SK-N-SH (cell line): Measurements from ENCODE around the gene SRR. TPM values are rescaled to one million over a fixed set of nuclear protein-coding genes. Genes with fewer than 3 reads are reported as not detected.

Source experiments
- CTCF ChIA-PET: fragments of 300-600, 350-600 bp; formaldehyde crosslinking; extraction: SDS; loops from one replicate; lab custom pipeline; 2021; lab: Yijun Ruan, JAX
- POLR2A ChIA-PET: fragments of 350-600 bp; sonication (Branson Sonifier 250); formaldehyde crosslinking; extraction: SDS; loops from one replicate; lab custom pipeline; 2020; ENCODE audit warnings: antibody characterized with exemption, inconsistent platforms; lab: Yijun Ruan, JAX
- DNase-seq: peaks from one replicate; pipeline ENCODE4 v3.0.0; 2012
- H2AFZ ChIP-seq: fragments of 200-600 bp; sonication (generic); 2 replicates; pipeline ENCODE4 v1.8.1; 2016; ENCODE audit warnings: antibody characterized with exemption, mild to moderate bottlenecking, low read depth
- H3F3A ChIP-seq: fragments of 200-600 bp; sonication (generic); replicated peaks from 2 replicates; pipeline ENCODE3; 2016; ENCODE audit warnings: antibody characterized with exemption, mild to moderate bottlenecking; ENCODE audit not compliant: insufficient read depth
- H3K27ac ChIP-seq, 2 experiments: fragments of 200-500 bp in 1 of 2; fragments of 200-600 bp in 1 of 2; sonication (Bioruptor generic) in 1 of 2; sonication (generic), shearing (Covaris generic) in 1 of 2; 2 replicates each; pipeline versions ENCODE4 v1.5.1 to v1.6.1; 2014 to 2016; ENCODE audit warnings: low read depth in 2 of 2, inconsistent platforms in 1 of 2, low read length in 1 of 2, mild to moderate bottlenecking in 1 of 2, mixed read lengths in 1 of 2
- H3K27me3 ChIP-seq: fragments of 200-600 bp; sonication (generic), shearing (Covaris generic); 2 replicates; pipeline ENCODE4 v1.6.1; 2016; ENCODE audit warnings: mixed run types; ENCODE audit not compliant: insufficient read depth
- H3K36me3 ChIP-seq, 2 experiments: fragments of 200-500 bp in 1 of 2; fragments of 200-600 bp in 1 of 2; sonication (Bioruptor generic) in 1 of 2; sonication (generic) in 1 of 2; replicated peaks in 1 of 2; 2 replicates each; pipeline versions ENCODE3 to v1.5.1; 2014 to 2016; ENCODE audit warnings: low read length in 1 of 2, mild to moderate bottlenecking in 1 of 2; ENCODE audit not compliant: insufficient read depth in 2 of 2, control insufficient read depth in 1 of 2
- H3K4me1 ChIP-seq, 2 experiments: fragments of 200-500 bp in 1 of 2; fragments of 200-600 bp in 1 of 2; sonication (Bioruptor generic) in 1 of 2; sonication (generic), shearing (Covaris generic) in 1 of 2; 2 replicates each; pipeline versions ENCODE4 v1.5.1 to v1.6.1; 2014 to 2016; ENCODE audit warnings: low read depth in 1 of 2, low read length in 1 of 2, mixed run types in 1 of 2; ENCODE audit not compliant: insufficient read depth in 2 of 2, control insufficient read depth in 1 of 2
- H3K4me2 ChIP-seq: fragments of 200-600 bp; sonication (generic), shearing (Covaris generic); 2 replicates; pipeline ENCODE4 v1.6.1; 2017; ENCODE audit warnings: mixed run types
- H3K4me3 ChIP-seq, 2 experiments: fragments of 200-500 bp in 1 of 2; fragments of 200-600 bp in 1 of 2; sonication (Bioruptor generic) in 1 of 2; sonication (generic), shearing (Covaris generic) in 1 of 2; 2 replicates each; pipeline versions ENCODE4 v1.5.1 to v1.8.1; 2014 to 2016; ENCODE audit warnings: low read depth in 2 of 2, inconsistent platforms in 1 of 2, low read length in 1 of 2, mild to moderate bottlenecking in 1 of 2, mixed read lengths in 1 of 2, moderate library complexity in 1 of 2
- H3K79me2 ChIP-seq: fragments of 200-600 bp; sonication (generic); 2 replicates; pipeline ENCODE4 v1.8.1; 2017; ENCODE audit warnings: mild to moderate bottlenecking; ENCODE audit not compliant: insufficient read depth
- H3K9ac ChIP-seq: fragments of 200-600 bp; sonication (generic); 2 replicates; pipeline ENCODE4 v1.6.1; 2017; ENCODE audit warnings: mixed run types
- H3K9me2 ChIP-seq: fragments of 200-600 bp; sonication (generic); 2 replicates; pipeline ENCODE4 v1.6.1; 2017; ENCODE audit warnings: mixed run types
- H3K9me3 ChIP-seq: fragments of 200-600 bp; sonication (generic); 2 replicates; pipeline ENCODE4 v1.6.1; 2017; ENCODE audit warnings: mixed run types, mild to moderate bottlenecking, moderate library complexity
- H4K20me1 ChIP-seq: fragments of 200-600 bp; sonication (generic); 2 replicates; pipeline ENCODE4 v1.6.1; 2017; ENCODE audit warnings: mild to moderate bottlenecking, mixed run types; ENCODE audit not compliant: insufficient read depth
- FOSL2 ChIP-seq: IDR thresholded peaks from 2 replicates; pipeline ENCODE4 v1.4.0; 2012; ENCODE audit warnings: low read depth, mild to moderate bottlenecking, moderate library complexity, borderline replicate concordance
- GABPA ChIP-seq: IDR thresholded peaks from 2 replicates; pipeline ENCODE4 v1.4.0; 2012; ENCODE audit warnings: low read depth, mild to moderate bottlenecking
- GATA2 ChIP-seq: sonication (generic); formaldehyde crosslinking; IDR thresholded peaks from 2 replicates; pipeline ENCODE4 v1.5.0; 2020; ENCODE audit warnings: mild to moderate bottlenecking, missing genetic modification reagents
- MAX ChIP-seq: IDR thresholded peaks from 2 replicates; pipeline ENCODE4 v1.4.0; 2012; ENCODE audit warnings: low read depth
- MEF2A ChIP-seq: IDR thresholded peaks from 2 replicates; pipeline ENCODE4 v1.4.0; 2012; ENCODE audit warnings: low read depth, borderline replicate concordance
- MXI1 ChIP-seq: IDR thresholded peaks from 2 replicates; pipeline ENCODE4 v1.6.1; 2012; ENCODE audit warnings: mild to moderate bottlenecking, low read depth, low read length, improper control_type of control experiment
- NFIC ChIP-seq: IDR thresholded peaks from 2 replicates; pipeline ENCODE4 v1.4.0; 2012; ENCODE audit warnings: borderline replicate concordance
- NRF1 ChIP-seq: IDR thresholded peaks from 2 replicates; pipeline ENCODE4 v1.6.1; 2012; ENCODE audit warnings: low read depth, mild to moderate bottlenecking, low read length
- POLR2AphosphoS5 ChIP-seq: IDR thresholded peaks from 2 replicates; pipeline ENCODE4 v1.6.1; 2012; ENCODE audit warnings: low read depth, low read length
- RAD21 ChIP-seq: IDR thresholded peaks from 2 replicates; pipeline ENCODE4 v1.6.1; 2012; ENCODE audit warnings: mild to moderate bottlenecking, low read length
- RCOR1 ChIP-seq: fragments of 150-350 bp; IDR thresholded peaks from 2 replicates; pipeline ENCODE4 v1.6.1; 2017; ENCODE audit warnings: antibody characterized with exemption, low read length
- RFX5 ChIP-seq: IDR thresholded peaks from 2 replicates; pipeline ENCODE4 v1.6.1; 2012; ENCODE audit warnings: mild to moderate bottlenecking, improper control_type of control experiment, low read length
- RXRA ChIP-seq: IDR thresholded peaks from 2 replicates; pipeline ENCODE4 v1.4.0; 2012; ENCODE audit warnings: low read depth, mild to moderate bottlenecking, borderline replicate concordance
- SMC3 ChIP-seq: IDR thresholded peaks from 2 replicates; pipeline ENCODE4 v1.6.1; 2012; ENCODE audit warnings: low read depth, low read length, improper control_type of control experiment
- TAF1 ChIP-seq: IDR thresholded peaks from 2 replicates; pipeline ENCODE4 v1.6.1; 2012; ENCODE audit warnings: low read depth, mild to moderate bottlenecking, low read length, moderate library complexity, borderline replicate concordance
- TCF12 ChIP-seq: IDR thresholded peaks from 2 replicates; pipeline ENCODE4 v1.4.0; 2012
- YY1 ChIP-seq: IDR thresholded peaks from 2 replicates; pipeline ENCODE4 v1.4.0; 2012; ENCODE audit warnings: low read depth, mild to moderate bottlenecking
- ZBTB33 ChIP-seq: IDR thresholded peaks from 2 replicates; pipeline ENCODE4 v1.4.0; 2012; ENCODE audit warnings: low read depth, borderline replicate concordance
- WGBS: methylation state at CpG from one replicate; pipeline ENCODE4 v1.1.6; 2017; ENCODE audit warnings: low lambda C conversion rate; 5-methylcytosine and 5-hydroxymethylcytosine counted together
- polyA plus RNA-seq, 3 experiments: library from polyadenylated mRNA; depleted of rRNA; stranded (reverse); fragments of >200 nt; gene quantifications; 2 replicates each; pipeline ENCODE4 v1.2.3, GENCODE V29; 2012
- TF ChIP-seq, protein P1 (sequence below): fragments of 150-350 bp; IDR thresholded peaks from 2 replicates; pipeline ENCODE4 v1.6.1; 2017; ENCODE audit warnings: antibody characterized with exemption, low read length, low read depth, borderline replicate concordance

The SRR gene
- polyA plus RNA-seq, 1 of the 3 experiments (the other 2 are of a cell fraction): 18.5 TPM

DNA sequence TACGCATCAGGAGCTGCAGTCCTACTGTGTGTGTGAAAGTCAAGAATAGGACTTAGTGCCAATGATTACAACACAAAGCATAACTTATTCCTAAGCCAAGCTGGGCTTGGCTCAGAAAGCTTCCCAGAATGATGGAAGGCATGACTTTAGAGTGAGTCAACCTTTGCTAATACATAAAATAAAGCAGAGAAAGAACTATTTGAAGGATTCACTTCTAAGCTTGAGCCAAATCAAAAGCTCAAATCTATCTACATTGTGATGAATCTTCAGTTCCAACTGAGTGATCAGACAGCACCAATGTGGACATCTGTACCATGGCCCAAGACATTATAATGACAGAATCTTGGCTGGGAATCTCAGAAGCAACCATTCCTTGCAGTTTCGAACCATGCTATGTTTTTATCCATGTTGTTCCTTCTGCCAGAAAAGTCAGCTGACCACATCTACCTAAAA lies 41.6 kb upstream of the SRR start (continued):
- TF ChIP-seq MAX (no peak; the same call in 1 of the 2 replicates), POLR2AphosphoS5 (peak; percentile 46; the same call in 1 of the 2 replicates), RAD21 (no peak), SMC3 (no peak), RXRA (no peak), TCF12 (peak; percentile 75), RCOR1 (no peak), GATA2 (CRISPR knock-in tag) (no peak), NFIC (peak; percentile 78), NRF1 (no peak)
- TF ChIP-seq, protein P1, sequence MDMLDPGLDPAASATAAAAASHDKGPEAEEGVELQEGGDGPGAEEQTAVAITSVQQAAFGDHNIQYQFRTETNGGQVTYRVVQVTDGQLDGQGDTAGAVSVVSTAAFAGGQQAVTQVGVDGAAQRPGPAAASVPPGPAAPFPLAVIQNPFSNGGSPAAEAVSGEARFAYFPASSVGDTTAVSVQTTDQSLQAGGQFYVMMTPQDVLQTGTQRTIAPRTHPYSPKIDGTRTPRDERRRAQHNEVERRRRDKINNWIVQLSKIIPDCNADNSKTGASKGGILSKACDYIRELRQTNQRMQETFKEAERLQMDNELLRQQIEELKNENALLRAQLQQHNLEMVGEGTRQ: no peak

- Histone ChIP-seq H3K4me1 (peaks cover 2 to 23% of the 10 kb centered on the region in 2 experiments; a peak in 3 of 4 replicates), H3K36me3 (peaks cover 12% of the 10 kb centered on the region in 2 experiments), H2AFZ (no peak overlapping the region), H3K79me2 (peaks cover 50% of the 10 kb centered on the region), H3K9me2 (no peaks in the 10 kb centered on the region), H4K20me1 (peaks cover 3% of the 10 kb centered on the region; the same call in 1 of the 2 replicates), H3F3A (peaks cover 28% of the 10 kb centered on the region), H3K9me3 (no peaks in the 10 kb centered on the region), H3K4me3 (no peak overlapping the region), H3K27me3 (no peaks in the 10 kb centered on the region), H3K9ac (peak overlapping the region; percentile 8; the same call in 1 of the 2 replicates), H3K27ac (peak overlapping the region in 1 of 2 experiments; percentile 82; a peak in 3 of 4 replicates), H3K4me2 (peak overlapping the region; percentile 22; the same call in 1 of the 2 replicates)
- ChIA-PET CTCF (interaction anchor here (1.2 to 3.3 kb wide), 5 partner anchors 19 to 354 kb away, joined by 3 to 21 read pairs (median 5); partner anchors contain the start of gene HIC1), POLR2A (no interaction called here)
- DNase-seq: no peak
- TF ChIP-seq FOSL2: no peak
- TF ChIP-seq GATA2 (CRISPR knock-in tag): no peak
- no peak for TF ChIP-seq RAD21
- TF ChIP-seq, protein P1: no peak
- no peak for TF ChIP-seq RFX5
- TF ChIP-seq GABPA: no peak
- no peak for TF ChIP-seq TAF1
- no peak for TF ChIP-seq YY1
- TF ChIP-seq MEF2A: no peak
- no peak for TF ChIP-seq MXI1
- no peak for TF ChIP-seq ZBTB33
- WGBS: 86% methylated on average over 8 of the region's 8 CpGs
These were observed 40.3 kb upstream of the SRR start for GRCh38 chr17:2263183-2264066.
